ACHN (cell line): ENCODE measurements around the gene HPF1.
"Not testable (repeated sequence)": the region's sequence is repeated elsewhere in the genome, so short reads cannot be mapped to it uniquely, and the experiment has no call there.

Experiments used
- DNase-seq: peaks from one replicate; pipeline ENCODE4 v3.0.0-alpha.2; 2015
- in situ Hi-C: cut with HindIII; loops from 2 replicates; pipeline ENCODE4 v1.10.0; 2017; ENCODE audit warnings: low sequenced_read_pairs, low pct_ligation_motif_present, low pct_unique_long_range_greater_than_20kb

Gene HPF1

DNA sequence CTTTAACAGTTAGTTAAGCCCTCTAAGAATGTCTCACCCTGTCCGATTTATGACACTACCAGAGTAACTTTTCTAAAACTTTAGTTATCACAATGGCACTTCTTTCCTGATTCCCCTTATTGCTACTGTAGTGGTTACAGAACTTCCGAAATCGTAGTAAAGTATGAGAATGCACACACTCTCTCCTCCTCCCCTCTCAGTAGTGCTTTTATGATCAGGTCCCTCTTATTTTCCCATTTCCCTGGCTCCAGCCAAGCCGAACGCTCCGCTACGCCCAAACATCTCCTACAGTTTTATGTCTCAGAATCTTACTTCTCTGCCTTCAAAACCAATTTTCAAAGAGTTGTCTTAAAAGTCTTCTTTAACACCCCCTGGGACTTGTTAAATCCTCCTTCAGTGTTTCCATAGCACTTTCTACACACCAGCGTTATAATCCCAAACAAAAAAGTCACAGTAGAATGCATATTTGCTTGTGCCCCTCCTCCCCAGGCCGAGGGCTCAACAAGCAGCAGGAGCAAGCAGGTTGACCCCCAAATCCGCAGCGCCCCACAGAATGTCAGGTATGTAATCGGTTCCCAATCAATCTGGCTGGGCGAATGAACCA, 671 bp downstream of the HPF1 start:
- in situ Hi-C loops = no loop called here
- DNase-seq = no peak

DNA sequence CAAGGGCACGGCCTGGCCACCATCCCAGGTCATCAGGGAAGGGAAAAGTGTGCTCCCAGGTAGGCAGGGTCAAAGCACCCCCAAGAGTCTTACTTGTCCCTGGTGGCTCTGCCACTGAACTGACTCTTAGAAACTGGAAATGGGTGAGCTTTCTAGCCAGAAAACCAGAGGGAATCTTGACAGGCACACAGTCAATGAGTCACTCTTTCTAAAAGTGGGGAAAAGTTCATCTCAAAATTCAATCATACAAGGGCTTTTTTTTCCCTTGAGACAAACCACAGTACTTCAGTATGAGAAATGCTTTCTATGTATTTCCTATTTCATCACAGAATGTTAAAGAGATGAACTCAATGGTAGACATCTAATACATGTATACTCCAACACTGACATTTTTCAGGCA, 12.5 kb downstream of the HPF1 start:
- no peak for DNase-seq
- in situ Hi-C loops = no loop called here

DNA sequence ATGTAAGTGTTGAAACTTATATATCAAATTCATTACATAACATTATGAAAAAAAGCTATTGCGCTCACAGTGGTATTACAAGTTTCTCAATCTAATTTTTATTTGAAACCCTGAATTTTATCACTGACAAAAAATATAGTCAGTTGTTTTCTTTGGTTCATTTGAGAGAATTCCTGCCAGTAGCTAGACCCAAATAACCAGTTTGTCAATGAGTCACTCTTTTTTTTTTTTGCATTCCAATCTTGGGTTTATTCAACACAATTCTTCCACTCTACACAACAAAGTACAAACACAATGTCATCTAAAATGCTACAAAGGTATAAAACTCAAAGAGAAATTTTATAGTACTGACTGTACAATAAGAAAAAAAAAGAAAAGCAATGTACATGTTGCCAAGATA, 13.1 kb downstream of the HPF1 start:
- in situ Hi-C loops = no loop called here
- DNase-seq = no peak

DNA sequence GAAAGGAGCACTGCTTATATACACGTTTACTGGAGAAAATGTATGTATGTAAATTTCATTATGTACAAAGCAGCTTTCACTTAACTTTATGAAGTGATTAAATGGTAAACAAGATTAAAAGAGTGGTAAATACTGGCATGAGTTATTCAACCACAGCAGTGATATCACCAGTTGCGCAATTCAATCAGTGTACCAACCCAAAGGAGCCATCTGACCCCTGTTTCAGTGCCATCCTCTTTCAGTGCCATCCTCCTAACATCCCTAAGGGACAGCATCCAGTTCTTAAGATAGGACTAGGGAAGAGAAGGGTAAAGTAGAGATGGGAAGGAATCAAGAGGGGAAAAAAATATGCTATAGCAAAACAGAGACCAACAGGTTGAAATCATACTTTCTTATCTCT, 16.2 kb downstream of the HPF1 start:
- no peak for DNase-seq
- in situ Hi-C loops = no loop called here

DNA sequence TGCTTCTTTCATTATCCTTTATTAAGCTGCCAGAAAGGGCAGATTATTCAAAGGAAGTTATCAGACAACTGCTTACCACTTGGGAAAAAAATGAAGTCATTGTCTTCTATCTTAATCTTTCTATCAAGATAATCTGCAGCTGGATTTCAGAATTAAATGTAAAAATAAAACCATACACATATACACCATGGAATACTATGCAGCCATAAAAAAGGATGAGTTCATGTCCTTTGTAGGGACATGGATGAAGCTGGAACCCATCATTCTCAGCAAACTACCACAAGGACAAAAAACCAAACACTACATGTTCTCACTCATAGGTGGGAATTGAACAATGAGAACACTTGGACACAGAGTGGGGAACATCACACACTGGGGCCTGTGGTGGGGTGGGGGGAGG, 19.1 kb downstream of the HPF1 start:
- DNase-seq, in situ Hi-C loops: not testable (repeated sequence)

GRCh38 chr4:169730564-169730963, 27.2 kb downstream of the HPF1 start:
- in situ Hi-C loops = no loop called here

DNA sequence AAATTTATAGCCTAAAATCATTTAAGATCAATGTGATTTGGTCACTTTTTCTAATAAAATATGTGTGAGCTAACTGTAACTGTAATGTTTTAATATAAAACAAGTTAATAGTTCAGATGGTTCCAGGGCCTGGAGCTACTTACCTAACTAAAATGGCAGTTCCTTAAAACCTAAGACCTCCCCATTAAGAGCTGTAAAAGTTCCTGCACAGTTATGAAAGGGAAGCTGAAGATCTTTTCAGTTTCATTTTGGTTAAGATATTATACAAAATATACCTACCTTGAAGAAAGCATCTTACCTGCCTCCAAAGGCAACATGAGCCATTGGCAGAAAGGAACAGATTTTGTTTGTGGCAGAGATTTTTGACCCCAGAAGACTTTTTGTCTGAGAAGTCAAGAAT, 30.1 kb downstream of the HPF1 start:
- in situ Hi-C loops = no loop called here
- no peak for DNase-seq

More at GRCh38 chr4:169730564-169730963, 27.2 kb downstream of the HPF1 start:
- DNase-seq = no peak

DNA sequence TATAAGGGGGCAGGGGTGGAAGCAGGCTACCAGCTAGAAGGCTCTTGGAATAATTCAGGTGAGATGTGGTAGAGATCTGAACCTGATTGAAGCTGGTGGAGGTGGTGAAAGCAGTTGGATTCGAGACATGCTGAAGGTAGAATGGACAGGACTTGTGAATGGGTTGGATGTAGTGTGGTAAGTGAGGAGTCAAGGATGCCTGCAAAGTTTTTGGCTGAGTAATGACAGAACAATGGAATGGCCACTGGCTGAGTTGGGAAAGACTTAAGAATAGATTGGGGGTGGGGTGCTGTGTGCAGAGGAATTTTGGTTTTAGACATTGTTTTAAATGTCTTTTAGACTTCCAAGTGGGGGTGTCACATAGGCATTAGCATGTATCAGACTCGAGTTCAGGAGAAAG, 33.5 kb downstream of the HPF1 start:
- DNase-seq = no peak
- in situ Hi-C loops = no loop called here

DNA sequence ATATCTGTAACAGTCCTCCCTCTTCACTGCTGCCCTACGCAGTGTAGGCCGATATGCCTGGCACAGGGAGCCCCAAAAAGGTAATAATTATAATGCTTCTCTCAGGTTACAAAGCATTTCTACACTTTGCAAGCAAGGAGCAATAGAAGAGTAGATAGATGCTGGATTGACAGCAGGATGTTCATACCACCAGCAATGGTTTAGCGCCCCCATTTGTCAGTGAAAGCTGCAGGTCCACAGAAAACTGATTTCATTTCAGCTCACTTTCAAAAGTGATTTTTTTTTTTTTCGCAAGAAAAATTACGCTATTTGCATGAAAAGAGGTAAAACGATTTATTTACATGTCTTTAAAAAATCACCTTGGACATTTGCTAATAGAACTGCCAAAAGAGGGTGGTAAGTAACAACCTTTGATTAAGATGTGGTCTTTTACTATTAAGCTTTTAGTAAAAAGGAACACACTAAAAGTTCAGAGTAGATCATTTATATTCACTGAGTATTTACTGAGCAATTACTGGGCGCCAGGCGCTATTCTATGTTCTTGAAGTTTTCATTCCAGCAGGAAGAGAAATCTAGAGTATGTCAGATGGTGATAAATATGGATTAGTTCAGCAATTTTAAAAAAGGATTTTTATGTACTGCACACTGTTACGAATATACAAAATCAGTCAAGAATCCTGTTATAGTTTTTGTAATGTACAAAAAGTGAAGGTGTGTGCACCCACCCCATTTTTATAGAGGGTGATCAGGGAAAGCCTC, 34.4 kb downstream of the HPF1 start:
- DNase-seq = peak; percentile 30
- in situ Hi-C loops = no loop called here

- no peak for DNase-seq
- in situ Hi-C loops = no loop called here
Observed at GRCh38 chr4:169720529-169720928, 37.2 kb downstream of the HPF1 start.

DNA sequence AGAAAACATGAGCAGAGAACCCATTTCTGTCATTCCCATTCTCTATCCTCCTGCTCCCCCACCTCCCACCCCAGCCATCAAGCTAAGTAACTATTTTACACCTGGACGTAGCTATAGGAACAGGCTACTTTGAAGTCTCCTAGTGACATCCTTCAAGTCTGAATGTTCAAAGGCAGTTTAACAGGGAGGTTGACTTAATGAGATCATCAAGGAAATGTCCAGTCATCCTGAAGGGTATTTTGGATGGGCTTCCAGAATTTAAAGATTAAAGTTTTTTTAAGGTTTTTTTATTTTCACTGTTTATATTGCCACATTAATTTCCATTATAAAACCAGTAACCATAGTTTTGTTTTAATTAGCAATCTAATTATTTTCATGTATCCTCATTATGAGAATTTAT, 41.1 kb downstream of the HPF1 start:
- no peak for DNase-seq
- in situ Hi-C loops = no loop called here

- in situ Hi-C loops = no loop called here
- DNase-seq = no peak
Observed at GRCh38 chr4:169715826-169716225, 41.9 kb downstream of the HPF1 start.

DNA sequence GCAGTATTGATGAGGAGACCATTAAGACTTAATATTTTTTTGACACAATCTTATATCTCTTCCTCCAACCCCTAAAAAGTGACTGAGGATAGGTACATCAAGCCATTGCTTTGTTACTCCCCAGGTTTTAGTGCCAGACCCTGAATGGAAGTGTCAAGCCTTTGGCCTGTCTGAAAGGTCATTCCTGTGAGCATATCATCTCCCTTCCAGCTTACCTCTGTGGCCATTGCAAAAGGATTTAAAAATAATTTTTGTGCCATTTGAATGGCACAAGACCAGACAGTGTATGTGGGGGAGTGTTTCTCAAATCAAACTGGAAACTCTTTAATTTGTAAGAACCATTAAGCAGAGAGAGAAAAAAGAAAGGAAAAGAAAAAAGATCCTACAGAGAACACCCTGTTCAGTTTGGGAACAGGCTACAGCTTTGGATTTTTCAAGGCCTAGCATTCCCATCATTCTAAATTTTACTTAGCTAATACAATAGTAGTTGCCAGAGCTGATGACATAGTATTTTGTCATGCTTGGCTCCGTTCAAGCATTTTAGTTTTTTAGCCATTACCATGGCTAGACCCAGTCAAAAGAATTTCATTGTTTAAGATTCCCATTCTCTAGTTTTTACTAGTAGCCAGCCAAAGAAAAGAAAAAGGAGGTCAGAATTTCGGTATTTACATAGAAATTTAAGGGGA, 49.6 kb downstream of the HPF1 start:
- in situ Hi-C loops = no loop called here
- DNase-seq = no peak

DNA sequence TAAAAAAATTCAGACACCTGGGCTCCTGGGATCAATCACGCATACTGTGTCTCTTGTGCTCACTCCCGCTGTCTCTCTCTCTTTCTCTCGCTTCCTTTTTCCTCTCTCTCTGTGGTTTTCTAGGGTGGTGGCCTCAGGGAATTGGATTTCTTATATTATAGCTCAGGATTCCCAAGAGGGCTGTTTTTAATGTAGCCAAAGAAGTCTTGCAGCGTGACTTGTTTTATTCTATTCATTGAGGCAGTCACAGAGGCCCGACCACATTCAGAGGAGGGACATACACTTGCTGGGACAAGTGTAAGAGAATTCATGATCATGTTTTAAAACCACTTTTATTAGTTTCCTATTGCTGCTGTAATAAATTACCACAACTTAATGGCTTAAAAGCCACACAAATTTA, 59.4 kb downstream of the HPF1 start:
- in situ Hi-C loops = no loop called here
- no peak for DNase-seq

DNA sequence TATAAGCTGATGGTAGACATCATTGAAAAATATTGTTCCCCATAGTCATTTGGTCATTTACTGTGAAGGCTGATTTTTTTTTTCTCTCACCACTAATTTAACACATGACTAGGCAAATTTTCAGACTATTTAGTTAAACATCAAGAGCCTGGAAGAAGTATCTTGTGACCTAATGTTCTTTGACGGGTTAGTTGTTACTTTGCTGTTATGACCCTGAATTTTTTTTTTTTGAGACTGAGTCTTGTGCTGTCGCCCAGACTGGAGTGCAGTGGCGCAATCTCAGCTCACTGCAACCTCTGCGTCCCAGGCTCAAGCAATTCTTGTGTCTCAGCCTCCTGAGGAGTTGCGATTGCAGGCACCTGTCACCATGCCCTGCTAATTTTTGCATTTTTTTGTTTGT, 67.0 kb downstream of the HPF1 start:
- in situ Hi-C loops = no loop called here
- DNase-seq = no peak

DNA sequence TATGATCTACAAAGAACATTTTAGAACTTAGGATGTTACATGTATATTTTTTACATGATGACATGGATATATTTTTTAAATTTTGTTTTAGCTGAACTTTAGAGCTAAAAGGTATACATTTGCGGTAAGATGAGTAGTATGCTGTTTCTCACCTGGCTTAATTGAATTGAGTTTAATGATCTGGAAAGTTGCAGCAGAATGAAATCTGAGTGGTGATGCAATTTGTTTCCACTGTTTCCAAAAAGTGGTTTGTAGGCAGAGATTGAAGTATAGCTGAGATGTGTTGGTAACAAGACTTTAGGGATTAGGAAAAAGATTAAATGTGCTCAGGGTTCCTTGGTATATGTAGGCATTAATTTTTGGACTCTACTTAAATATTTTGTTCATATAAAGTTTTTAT, 68.1 kb downstream of the HPF1 start:
- in situ Hi-C loops = no loop called here
- DNase-seq = no peak

DNA sequence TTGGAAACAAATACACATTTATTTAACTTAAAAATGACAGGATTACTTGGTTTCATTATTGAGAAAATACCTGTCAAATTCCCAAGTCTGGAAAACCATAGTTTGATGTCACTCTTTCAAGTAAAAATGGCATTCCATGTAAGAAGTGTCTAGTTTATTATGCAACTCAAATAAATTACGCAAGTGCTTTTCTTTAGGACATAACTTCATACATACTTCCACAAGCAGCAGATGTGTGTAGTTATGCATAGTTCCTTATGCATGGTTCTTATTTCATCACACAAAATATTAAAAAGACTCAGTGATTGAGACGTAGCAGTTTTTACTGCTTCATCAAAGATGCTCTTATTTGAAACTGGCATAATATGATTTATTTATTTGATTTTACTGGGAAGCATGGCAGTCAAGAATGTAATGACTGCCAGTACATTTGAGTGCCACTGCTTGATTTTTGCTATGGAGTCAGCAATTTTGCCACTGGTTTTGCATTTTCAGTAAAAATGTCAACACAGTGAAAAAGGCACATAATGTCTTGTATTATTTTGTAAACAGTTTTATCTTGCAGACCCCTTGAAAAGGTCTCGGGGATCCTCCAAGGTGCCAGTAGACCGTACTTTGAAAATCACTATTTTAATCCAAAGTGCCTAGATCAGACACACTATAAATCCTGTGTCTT, 75.2 kb downstream of the HPF1 start:
- in situ Hi-C loops = no loop called here
- no peak for DNase-seq
